ENCODE results near the gene SEPTIN8.

GRCh38 chr5:132765311-132766019, 11.6 kb downstream of the SEPTIN8 start:
- TF ChIP-seq CTCF (optimal IDR thresholded peaks at IDR 0.05 in 1 of 3, IDR thresholded peaks at IDR 0.05 in 1 of 3, conservative IDR thresholded peaks at IDR 0.05 in 1 of 3; ENCODE audit: extremely low read depth in 1 of 3, insufficient read depth in 2 of 3, low read length in 3 of 3), result no peak
- no peak for TF ChIP-seq EZH2 (IDR thresholded peaks at IDR 0.05; ENCODE audit: low read length)
